NCI-H1694 (cell line): Measurements from ENCODE around the gene ZNF684.
A peak's percentile ranks its signal among the peaks of the same experiment; 100 is the strongest.
"Not testable (repeated sequence)": the region's sequence is repeated elsewhere in the genome, so short reads cannot be mapped to it uniquely, and the experiment has no call there.

Source experiments
- DNase-seq: peaks from one replicate; lab custom pipeline; 2025; lab: John Stamatoyannopoulos, UW

Gene ZNF684

GRCh38 chr1:40574805-40575204, 43.4 kb downstream of the ZNF684 start:
- DNase-seq, result not testable (repeated sequence)

GRCh38 chr1:40575336-40575735, 43.9 kb downstream of the ZNF684 start:
- DNase-seq, result no peak

GRCh38 chr1:40582116-40582515, 50.7 kb downstream of the ZNF684 start:
- no peak for DNase-seq

GRCh38 chr1:40583980-40584379, 52.5 kb downstream of the ZNF684 start:
- no peak for DNase-seq

GRCh38 chr1:40588586-40588985, 57.1 kb downstream of the ZNF684 start:
- DNase-seq, result no peak

GRCh38 chr1:40592107-40592803, 60.8 kb downstream of the ZNF684 start:
- DNase-seq, result peak; percentile 48

- DNase-seq, result no peak
Measured at GRCh38 chr1:40593449-40594186, 62.2 kb downstream of the ZNF684 start.

- DNase-seq, result no peak
Measured at GRCh38 chr1:40594187-40594531, 62.7 kb downstream of the ZNF684 start.

GRCh38 chr1:40595623-40596022, 64.2 kb downstream of the ZNF684 start:
- DNase-seq, result no peak
